Activated CD8-positive, alpha-beta memory T cell treated with anti-CD3 and anti-CD28 coated beads for 36 hours (primary cell): ENCODE measurements around the gene TSPAN9. TPM values are rescaled to one million over a fixed set of nuclear protein-coding genes. Genes with fewer than 3 reads are reported as not detected.

Experiments
- CTCF ChIA-PET: fragments of 350-600 bp; sonication (Branson Sonifier 250); formaldehyde crosslinking; loops from one replicate; lab custom pipeline; 2021; ENCODE audit warnings: antibody characterized with exemption; lab: Charles Lee
- POLR2A ChIA-PET: fragments of 350-600 bp; sonication (Branson Sonifier 250); formaldehyde crosslinking; loops from one replicate; lab custom pipeline; 2021; ENCODE audit warnings: antibody characterized with exemption; lab: Charles Lee
- total RNA-seq, 2 experiments: library from RNA; stranded (reverse); gene quantifications; one replicate each; pipeline ENCODE4 v1.2.3, GENCODE V29; 2021

TSPAN9 gene
- total RNA-seq, 2 experiments from 2014 or later = 0.29 to 0.40 TPM

DNA sequence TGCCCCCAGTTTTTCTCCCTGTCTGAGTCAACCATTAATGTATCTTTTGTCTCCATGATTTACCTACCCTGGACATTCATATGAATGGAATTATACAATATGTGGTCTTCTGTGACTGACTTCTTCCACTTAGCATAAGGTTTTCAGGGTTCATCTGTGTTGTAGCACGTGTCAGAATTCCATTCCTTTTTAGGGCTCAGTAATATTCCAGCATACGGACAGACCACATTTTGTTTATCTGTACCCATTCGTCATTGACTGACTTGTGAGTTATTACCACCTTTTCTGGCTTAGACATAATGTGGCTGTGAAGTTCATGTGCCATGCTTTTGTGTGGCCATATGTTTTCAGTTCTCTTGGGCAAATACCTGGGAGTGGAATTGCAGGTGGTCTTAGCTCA is 37.9 kb downstream of the TSPAN9 start:
- CTCF ChIA-PET = no interaction called here
- POLR2A ChIA-PET = no interaction called here

DNA sequence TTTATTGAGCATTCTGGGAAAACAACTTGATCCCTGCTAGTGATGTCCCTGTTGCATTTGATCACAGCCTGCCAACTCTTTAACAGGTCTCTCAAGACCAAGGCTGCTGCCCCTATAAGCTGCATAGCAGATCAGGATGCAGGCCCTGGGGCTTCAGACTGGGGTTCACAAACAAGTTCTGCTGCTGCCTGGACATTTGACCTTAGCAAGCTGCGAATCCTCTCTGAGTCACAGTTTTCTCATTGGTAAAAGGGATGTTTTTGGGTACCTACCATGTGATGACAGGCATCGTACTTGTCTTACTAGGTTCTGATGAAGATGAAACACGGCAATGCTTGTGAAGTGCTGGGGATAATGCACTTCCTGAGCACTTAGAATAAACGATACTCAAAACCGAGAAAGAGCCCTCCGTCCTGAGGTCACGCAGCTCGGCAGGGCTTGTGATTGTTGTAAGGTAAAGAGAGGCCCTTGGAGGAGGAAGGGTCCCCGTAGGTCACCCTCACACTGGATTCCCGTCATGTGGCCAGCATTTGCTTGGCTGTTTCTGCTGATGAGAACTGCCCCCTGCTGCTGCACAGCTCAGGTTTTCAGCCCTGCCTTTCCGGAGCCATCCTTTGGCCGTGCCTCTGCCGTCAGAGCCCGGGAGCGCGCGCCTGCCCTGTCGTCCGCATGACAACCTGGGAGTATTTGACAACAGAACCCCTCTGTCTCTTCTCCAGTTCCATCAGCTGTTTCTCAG is 39.1 kb downstream of the TSPAN9 start:
- ChIA-PET POLR2A (no interaction called here), CTCF (no interaction called here)

DNA sequence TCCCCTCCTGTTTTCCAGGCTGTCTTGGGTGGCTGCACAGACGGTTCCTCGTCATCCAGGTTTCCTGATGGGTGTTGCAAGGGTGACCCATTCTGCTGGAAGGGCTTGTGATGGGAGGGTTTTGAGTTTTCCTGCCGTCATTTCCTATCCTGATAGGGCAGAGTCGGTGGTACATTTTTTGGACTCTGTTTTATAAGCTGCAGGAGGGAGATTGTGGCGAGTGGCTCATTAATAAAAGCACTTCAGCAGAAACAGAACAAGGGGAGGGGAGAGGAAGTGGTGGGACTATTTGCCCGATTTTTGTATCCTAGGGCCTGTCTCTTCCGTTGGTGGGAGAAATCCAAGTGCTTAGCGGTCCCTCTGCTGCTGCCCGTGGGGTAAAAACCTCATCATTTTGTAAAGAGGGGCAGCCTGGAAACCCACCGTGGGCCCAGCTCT is 40.0 kb downstream of the TSPAN9 start:
- ChIA-PET POLR2A (no interaction called here), CTCF (no interaction called here)

GRCh38 chr12:3117591-3118015 is 40.4 kb downstream of the TSPAN9 start:
- CTCF ChIA-PET = no interaction called here
- POLR2A ChIA-PET = no interaction called here

DNA sequence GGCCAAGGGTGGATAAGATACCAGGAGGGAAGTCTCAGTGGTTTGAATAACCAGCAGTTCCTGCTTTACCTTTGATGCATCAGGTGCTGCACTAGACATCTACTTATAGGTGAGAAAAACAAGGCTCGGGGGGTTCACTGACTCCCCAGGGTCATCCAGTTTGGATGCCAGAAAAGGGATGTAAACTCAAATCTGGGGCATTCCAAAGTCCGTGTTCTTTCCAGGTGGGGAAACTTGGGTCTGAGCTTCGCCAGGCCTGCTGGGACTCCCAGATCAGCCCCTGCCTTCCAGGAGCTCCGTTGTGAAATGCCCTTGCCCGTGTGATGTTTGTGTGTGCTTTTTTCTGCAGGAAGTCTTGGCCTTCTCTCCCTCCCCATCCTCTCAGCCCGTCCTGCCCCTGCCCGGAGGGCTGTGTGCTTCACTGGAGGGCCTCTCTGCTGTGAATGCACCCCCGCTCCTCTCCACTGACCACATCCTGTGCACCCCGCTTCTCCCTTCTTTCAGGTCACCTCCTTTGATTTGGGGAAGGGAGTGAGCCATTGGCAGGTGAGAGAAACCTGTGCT is 42.1 kb downstream of the TSPAN9 start:
- POLR2A ChIA-PET = no interaction called here
- CTCF ChIA-PET = interaction anchor here (1.1 to 1.9 kb wide), 2 partner anchors 9 to 43 kb away, joined by 3 to 4 read pairs; no protein-coding TSS in a partner anchor

GRCh38 chr12:3119756-3120601 is 42.8 kb downstream of the TSPAN9 start:
- ChIA-PET POLR2A (no interaction called here), CTCF (interaction anchor here (1.0 to 1.9 kb wide), 3 partner anchors 8 to 15 kb away, joined by 3 to 4 read pairs (median 4); no protein-coding TSS in a partner anchor)

DNA sequence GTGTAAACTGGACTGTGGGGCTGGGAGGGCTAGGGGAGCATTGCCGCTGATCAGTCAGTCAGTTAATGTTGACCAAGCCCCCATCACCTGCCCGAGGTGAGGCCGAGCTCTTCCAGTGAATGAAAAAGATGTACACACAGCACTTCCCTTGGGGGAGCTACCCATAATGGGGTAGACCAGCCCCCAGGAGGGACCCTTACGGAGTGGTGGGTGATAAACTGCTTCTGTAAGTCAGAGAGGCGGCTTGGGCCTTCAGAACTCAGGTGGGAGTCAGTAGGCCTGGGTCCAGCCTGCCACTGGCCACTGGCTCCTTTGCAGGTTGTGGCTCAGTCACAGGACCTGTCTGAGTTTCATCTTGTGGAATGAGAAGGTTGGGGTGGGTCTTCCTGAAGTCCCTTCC is 43.5 kb downstream of the TSPAN9 start:
- ChIA-PET CTCF (interaction anchor here (1.0 to 1.5 kb wide), 2 partner anchors 11 to 15 kb away, joined by 3 to 4 read pairs; no protein-coding TSS in a partner anchor), POLR2A (no interaction called here)

- CTCF ChIA-PET = interaction anchor here (1.5 kb wide), 1 partner anchor 152 kb away, joined by 4 read pairs; no protein-coding TSS in a partner anchor
- POLR2A ChIA-PET = interaction anchor here (0.6 kb wide), 1 partner anchor 1149 kb away, joined by 8 read pairs; no protein-coding TSS in a partner anchor
Observed at GRCh38 chr12:3122841-3123678, 45.9 kb downstream of the TSPAN9 start.

- CTCF ChIA-PET = interaction anchor here (1.5 kb wide), 1 partner anchor 152 kb away, joined by 4 read pairs; no protein-coding TSS in a partner anchor
- POLR2A ChIA-PET = interaction anchor here (0.6 kb wide), 1 partner anchor 1148 kb away, joined by 8 read pairs; no protein-coding TSS in a partner anchor
Observed at GRCh38 chr12:3123729-3124128, 46.5 kb downstream of the TSPAN9 start.

DNA sequence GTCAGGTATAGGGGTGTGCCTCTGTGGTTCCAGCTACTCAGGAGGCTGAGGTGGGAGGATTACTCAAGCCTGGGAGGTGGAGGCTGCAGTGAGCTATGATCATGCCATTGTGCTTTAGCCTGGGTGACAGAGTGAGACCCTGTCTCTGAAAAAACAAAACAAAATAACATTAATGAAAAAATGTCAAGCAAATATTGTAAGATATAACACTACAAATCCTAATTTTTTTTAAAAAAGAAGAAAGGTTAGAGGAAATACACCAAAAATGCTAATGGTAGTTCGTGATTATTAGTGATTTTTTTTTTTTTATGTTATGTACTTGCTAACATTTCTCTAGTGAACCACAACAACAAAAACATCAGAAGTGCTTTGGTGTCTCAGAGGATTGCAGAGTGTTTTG is 47.7 kb downstream of the TSPAN9 start:
- ChIA-PET CTCF (interaction anchor here (1.5 kb wide), 1 partner anchor 150 kb away, joined by 4 read pairs; no protein-coding TSS in a partner anchor), POLR2A (no interaction called here)

GRCh38 chr12:3125674-3126073 is 48.5 kb downstream of the TSPAN9 start:
- ChIA-PET CTCF (no interaction called here), POLR2A (no interaction called here)

GRCh38 chr12:3127832-3128231 is 50.7 kb downstream of the TSPAN9 start:
- ChIA-PET CTCF (interaction anchor here (0.9 kb wide), 1 partner anchor 9 kb away, joined by 4 read pairs; no protein-coding TSS in a partner anchor), POLR2A (no interaction called here)

DNA sequence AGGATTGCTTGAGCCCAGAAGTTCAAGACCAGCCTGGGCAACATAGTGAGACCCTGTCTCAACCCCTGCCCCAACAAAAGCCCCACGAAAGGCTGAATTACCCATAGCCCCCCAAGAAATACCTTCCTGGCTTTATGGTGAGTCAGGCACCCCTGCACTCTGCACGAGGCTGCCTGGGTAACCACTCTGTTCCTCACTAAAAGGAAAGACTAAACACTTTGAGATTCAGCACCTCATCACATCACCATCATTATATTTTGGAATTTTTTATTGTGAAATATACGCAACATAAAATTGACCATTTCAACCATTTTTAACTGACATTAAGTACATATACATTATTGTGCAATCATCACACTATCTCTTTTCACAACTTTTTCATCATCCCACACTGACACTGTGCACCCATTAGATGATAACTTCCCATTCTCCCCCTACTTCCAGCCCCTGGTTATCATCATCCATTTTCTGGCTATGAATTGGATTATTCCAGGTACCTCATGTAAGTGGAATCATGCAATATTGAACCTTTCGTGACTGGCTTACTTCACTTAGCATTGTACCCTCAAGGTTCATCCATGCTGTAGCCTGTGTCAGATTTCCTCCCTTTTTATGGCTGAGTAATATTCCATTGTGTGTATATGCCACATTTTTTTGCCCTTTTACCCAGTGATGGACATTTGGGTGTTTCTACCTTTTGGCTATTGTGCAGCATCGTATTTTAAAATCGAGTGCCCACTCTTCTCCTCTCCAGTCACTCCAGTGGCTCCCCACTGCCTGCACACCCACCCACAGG is 51.5 kb downstream of the TSPAN9 start:
- POLR2A ChIA-PET = no interaction called here
- CTCF ChIA-PET = interaction anchor here (1.3 kb wide), 1 partner anchor 56 kb away, joined by 3 read pairs; no protein-coding TSS in a partner anchor

DNA sequence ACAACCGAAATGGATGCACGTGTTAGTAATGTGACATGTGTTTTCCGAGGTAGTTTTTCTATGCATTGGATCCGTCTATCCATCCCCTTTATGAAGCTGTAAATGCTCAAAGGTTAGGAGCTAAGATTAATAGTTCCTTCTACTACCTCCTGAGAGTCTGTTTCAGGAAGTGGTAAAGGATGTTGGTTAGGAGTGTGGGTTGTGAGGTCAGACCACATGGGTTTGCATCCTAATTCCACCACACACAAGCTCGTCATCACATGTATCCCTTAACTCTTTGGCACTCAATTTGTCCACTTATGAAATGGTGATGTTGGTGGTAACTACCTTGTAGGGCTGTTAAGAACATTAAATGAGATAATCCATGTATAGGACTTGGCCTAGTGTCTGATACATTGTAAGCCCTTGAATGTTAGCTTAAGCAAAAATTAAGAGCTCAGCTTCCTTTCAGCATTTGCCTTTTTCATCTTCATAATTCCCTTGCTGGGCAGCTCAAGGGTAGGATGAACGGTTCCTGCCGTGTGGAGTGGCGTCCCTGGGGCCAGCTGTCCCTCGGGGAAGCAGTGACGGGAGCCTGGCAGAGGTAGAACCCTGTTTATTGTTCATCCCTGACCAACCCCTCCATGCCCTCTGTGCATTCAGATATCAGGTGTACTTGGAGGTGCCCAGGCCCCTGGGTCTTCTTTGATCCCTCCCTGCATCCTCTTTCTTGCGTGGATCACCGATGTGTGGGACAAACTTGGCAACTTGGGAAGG is 52.3 kb downstream of the TSPAN9 start:
- ChIA-PET POLR2A (no interaction called here), CTCF (interaction anchor here (0.7 to 1.3 kb wide), 2 partner anchors 8 to 56 kb away, joined by 3 to 4 read pairs; no protein-coding TSS in a partner anchor)

DNA sequence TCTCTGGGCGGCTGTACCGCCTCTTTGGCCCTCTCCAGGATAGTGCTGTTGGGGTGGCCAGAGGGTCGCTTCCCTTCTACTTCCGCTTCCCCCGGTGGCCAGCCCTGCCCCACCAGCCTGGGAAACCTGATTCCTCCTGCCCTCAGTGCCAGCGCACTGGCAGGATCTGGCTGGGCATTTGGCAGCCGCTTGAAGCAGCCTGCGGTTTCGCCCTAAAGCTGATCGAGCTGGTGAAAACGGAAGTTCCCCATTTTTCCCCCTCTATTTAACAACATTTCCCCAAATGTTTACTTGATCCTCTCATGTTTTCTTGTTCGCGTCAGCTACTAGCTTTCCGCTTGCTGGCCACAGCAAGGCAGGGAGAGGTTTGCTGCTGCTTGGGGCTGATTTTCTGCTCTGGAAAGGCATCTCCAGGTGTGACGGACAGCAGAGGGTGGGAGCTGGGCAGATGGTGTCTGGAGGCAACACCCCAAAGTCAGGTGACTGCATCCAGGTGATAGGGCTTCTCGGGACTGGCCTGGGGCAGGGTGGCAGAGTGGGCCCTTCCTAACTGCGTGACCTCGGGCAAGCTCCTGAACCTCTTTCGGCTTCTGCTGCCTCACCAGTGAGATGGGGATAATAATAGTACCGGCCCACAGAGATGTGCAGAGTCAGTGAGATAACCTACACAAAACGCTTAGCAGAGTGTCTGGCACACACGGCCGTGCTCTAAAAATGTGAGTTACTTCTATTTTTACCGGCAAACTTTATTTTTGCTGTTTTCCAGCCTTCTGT is 53.1 kb downstream of the TSPAN9 start:
- CTCF ChIA-PET = interaction anchor here (1.3 kb wide), 2 partner anchors 57 to 72 kb away, joined by 3 to 4 read pairs; no protein-coding TSS in a partner anchor
- POLR2A ChIA-PET = no interaction called here

- CTCF ChIA-PET = interaction anchor here (0.7 to 1.3 kb wide), 2 partner anchors 11 to 71 kb away, joined by 3 to 4 read pairs; no protein-coding TSS in a partner anchor
Observed at GRCh38 chr12:3131129-3131528, 54.0 kb downstream of the TSPAN9 start.

More at GRCh38 chr12:3131129-3131528, 54.0 kb downstream of the TSPAN9 start:
- POLR2A ChIA-PET = no interaction called here
